GM10266 (cell line): ENCODE data around the gene PRSS33.

ENCODE experiments used
- DNase-seq: peaks from one replicate; pipeline ENCODE4 v3.0.0; 2012; ENCODE audit errors: extremely low spot score
- CTCF ChIP-seq: IDR thresholded peaks from 2 replicates; pipeline ENCODE4 v1.5.1; 2012; ENCODE audit warnings: mild to moderate bottlenecking, low read depth; ENCODE audit not compliant: control insufficient read depth, insufficient read depth; ENCODE audit errors: missing control alignments

The PRSS33 gene

DNA sequence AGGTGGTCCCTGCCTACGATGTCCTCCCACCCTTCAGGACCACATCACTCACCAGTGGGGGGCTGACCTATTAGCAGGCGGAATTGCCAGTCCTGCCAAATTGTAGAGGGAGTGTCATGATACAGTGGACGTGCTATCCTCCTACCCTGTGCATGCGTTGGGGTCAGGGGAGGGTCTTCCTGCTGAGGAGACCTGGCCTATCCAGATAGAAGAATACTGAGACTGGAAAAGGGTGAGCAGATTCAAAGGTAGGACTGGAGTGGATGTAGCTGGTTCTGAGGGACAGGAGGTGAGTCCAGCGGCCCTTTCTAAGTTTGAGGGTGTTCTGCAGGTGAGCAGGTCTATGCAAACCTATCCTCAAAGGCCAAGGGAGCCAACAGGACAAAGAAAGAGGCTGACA, 18.9 kb upstream of the PRSS33 start:
- TF ChIP-seq CTCF: no peak
- no peak for DNase-seq

DNA sequence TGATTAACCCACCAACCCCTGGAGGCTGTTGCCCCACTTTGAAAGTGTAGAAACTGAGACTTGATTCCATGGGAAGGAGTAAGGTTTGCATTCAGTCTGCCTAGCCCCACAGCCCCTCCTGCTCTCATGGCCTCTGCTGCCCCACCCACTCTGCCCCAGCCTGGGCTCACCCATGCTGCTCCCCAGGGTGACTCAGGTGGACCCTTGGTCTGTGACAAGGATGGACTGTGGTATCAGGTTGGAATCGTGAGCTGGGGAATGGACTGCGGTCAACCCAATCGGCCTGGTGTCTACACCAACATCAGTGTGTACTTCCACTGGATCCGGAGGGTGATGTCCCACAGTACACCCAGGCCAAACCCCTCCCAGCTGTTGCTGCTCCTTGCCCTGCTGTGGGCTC, 17.4 kb upstream of the PRSS33 start:
- no peak for TF ChIP-seq CTCF
- DNase-seq: no peak

GRCh38 chr16:2803545-2804195, 16.3 kb upstream of the PRSS33 start:
- no peak for TF ChIP-seq CTCF
- no peak for DNase-seq

- DNase-seq: no peak
- no peak for TF ChIP-seq CTCF
These were observed 12.5 kb upstream of the PRSS33 start for GRCh38 chr16:2799859-2800226.

DNA sequence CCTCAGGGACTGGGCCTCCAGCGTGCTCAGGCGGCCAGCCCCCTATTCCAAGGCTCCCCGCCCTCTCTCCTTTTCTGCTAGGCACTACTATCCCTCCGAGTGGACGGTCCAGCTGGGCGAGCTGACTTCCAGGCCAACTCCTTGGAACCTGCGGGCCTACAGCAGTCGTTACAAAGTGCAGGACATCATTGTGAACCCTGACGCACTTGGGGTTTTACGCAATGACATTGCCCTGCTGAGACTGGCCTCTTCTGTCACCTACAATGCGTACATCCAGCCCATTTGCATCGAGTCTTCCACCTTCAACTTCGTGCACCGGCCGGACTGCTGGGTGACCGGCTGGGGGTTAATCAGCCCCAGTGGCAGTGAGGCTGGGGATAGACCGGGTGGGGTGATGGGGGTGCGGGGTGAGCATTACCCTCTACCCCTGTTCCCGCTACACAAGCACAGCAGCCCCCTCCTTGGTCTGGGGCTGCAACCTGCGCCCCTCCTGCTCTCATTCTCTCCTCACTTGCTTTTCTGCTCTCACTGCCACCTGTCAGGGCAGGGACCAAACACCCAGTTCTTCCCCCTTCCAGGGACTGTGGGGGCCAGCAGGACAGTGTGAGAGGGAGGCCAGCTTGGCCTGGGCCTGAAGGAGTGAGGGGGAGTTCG, 12.0 kb upstream of the PRSS33 start:
- DNase-seq: no peak
- no peak for TF ChIP-seq CTCF

DNA sequence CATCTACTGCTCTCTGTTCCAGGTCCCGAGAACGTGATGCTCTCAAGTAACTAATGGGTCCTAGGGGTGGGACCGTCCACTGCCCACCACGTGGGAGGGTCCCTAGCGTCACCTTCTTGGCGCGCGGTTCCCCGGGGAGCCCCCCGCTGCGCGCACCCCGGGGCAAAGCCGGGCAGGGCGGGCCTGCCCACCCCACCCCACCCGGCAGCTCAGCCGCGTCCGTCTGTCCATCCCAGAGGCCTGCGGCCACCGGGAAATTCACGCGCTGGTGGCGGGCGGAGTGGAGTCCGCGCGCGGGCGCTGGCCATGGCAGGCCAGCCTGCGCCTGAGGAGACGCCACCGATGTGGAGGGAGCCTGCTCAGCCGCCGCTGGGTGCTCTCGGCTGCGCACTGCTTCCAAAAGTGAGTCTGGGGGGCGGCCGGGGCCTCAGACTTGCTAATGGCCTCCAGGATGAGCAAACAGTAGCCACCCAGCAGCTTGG, 11.4 kb upstream of the PRSS33 start:
- TF ChIP-seq CTCF: no peak
- no peak for DNase-seq

DNA sequence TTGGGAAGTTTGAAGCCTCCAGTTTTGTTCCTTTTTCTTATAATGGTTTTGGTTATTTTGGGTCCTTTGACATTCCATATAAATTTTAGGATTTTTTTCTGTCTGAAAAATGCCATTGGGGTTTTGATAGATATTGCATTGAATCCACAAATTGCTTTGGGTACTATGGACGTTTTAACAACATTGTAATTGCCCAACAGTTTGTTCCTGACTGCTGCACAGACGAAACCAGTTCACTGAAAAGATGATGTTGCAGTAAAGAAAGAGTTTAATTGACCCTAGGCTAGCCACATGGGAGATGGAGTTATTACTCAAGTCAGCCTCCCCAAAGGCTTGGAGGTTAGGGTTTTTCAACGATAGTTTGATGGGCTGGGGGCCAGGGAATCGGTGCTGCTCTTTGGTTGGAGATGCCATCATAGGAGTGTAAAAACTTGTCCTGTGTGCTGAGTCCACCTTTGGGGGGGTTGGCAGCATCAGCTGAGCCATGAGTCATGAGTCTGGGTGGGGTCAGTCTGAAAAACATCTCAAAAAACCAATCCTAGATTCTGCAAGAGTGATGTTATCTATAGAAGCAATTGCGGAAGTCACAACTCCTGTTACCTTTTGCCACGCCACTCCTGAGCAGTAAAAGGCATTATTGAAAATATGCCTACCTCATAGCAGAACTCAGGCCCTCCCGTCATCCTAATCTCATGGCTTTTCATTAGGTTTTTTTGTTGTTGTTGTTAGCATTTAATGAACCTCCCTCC, 8.2 kb upstream of the PRSS33 start:
- no peak for DNase-seq
- no peak for TF ChIP-seq CTCF
